ENCODE data around the gene TRIM27.
"Not testable (repeated sequence)": the region's sequence is repeated elsewhere in the genome, so short reads cannot be mapped to it uniquely, and the experiment has no call there.

The TRIM27 gene

GRCh38 chr6:28895131-28895812, 28.5 kb downstream of the TRIM27 start:
- FAIRE-seq, result peak; percentile 97

- FAIRE-seq, result no peak
Observed at GRCh38 chr6:28893172-28893799, 30.5 kb downstream of the TRIM27 start.

GRCh38 chr6:28892525-28892924, 31.3 kb downstream of the TRIM27 start:
- no peak for FAIRE-seq

- FAIRE-seq, result no peak
Observed at GRCh38 chr6:28887796-28888496, 35.8 kb downstream of the TRIM27 start.

- FAIRE-seq, result no peak
Observed at GRCh38 chr6:28886079-28886439, 37.7 kb downstream of the TRIM27 start.

- FAIRE-seq, result no peak
Observed at GRCh38 chr6:28884423-28885131, 39.2 kb downstream of the TRIM27 start.

- no peak for FAIRE-seq
Observed at GRCh38 chr6:28880894-28881780, 42.6 kb downstream of the TRIM27 start.

GRCh38 chr6:28880519-28880893, 43.3 kb downstream of the TRIM27 start:
- no peak for FAIRE-seq

GRCh38 chr6:28876710-28877109, 47.1 kb downstream of the TRIM27 start:
- FAIRE-seq, result no peak

- FAIRE-seq, result no peak
Observed at GRCh38 chr6:28875191-28875747, 48.5 kb downstream of the TRIM27 start.

GRCh38 chr6:28872157-28872817, 51.5 kb downstream of the TRIM27 start:
- not testable (repeated sequence) for FAIRE-seq

GRCh38 chr6:28871335-28872156, 52.2 kb downstream of the TRIM27 start:
- no peak for FAIRE-seq

- no peak for FAIRE-seq
Observed at GRCh38 chr6:28868873-28869272, 54.9 kb downstream of the TRIM27 start.

- FAIRE-seq, result no peak
Observed at GRCh38 chr6:28867086-28867409, 56.7 kb downstream of the TRIM27 start.

GRCh38 chr6:28866205-28867085, 57.3 kb downstream of the TRIM27 start:
- FAIRE-seq, result not testable (repeated sequence)

- FAIRE-seq, result no peak
Observed at GRCh38 chr6:28865401-28866204, 58.2 kb downstream of the TRIM27 start.

GRCh38 chr6:28864326-28864923, 59.4 kb downstream of the TRIM27 start:
- no peak for FAIRE-seq

GRCh38 chr6:28863604-28864325, 60.0 kb downstream of the TRIM27 start:
- FAIRE-seq, result peak; percentile 41
